Endothelial cell (in vitro differentiated cells): ENCODE data around the gene MCU. TPM values are rescaled to one million over a fixed set of nuclear protein-coding genes. Genes with fewer than 3 reads are reported as not detected.
A peak's percentile ranks its signal among the peaks of the same experiment; 100 is the strongest.

Experiments
- DNase-seq: peaks from one replicate; pipeline ENCODE4 v3.0.0; 2021; ENCODE audit warnings: low spot score
- H3K27ac Mint-ChIP-seq: one replicate; pipeline ENCODE4 v1.8.0; 2021; ENCODE audit warnings: mixed read lengths, inconsistent platforms; ENCODE audit not compliant: unreplicated experiment
- H3K27me3 Mint-ChIP-seq: one replicate; pipeline ENCODE4 v1.8.0; 2021; ENCODE audit warnings: mild to moderate bottlenecking, moderate library complexity, mixed read lengths, inconsistent platforms; ENCODE audit not compliant: unreplicated experiment
- H3K36me3 Mint-ChIP-seq: one replicate; pipeline ENCODE4 v1.8.0; 2021; ENCODE audit warnings: mild to moderate bottlenecking, low read depth, mixed read lengths, inconsistent platforms; ENCODE audit not compliant: unreplicated experiment
- H3K4me1 Mint-ChIP-seq: one replicate; pipeline ENCODE4 v1.8.0; 2021; ENCODE audit warnings: mild to moderate bottlenecking, mixed read lengths, inconsistent platforms; ENCODE audit not compliant: unreplicated experiment
- H3K4me3 Mint-ChIP-seq: one replicate; pipeline ENCODE4 v1.8.0; 2021; ENCODE audit warnings: mild to moderate bottlenecking, mixed read lengths, inconsistent platforms; ENCODE audit not compliant: unreplicated experiment
- H3K9me3 Mint-ChIP-seq: one replicate; pipeline ENCODE4 v1.8.0; 2021; ENCODE audit warnings: mixed read lengths, inconsistent platforms; ENCODE audit not compliant: unreplicated experiment
- total RNA-seq: library from RNA; stranded (reverse); fragmentation: NEBNext Ultra II Directional; extraction: Animal tissue kit (Norgen Biotek cat#: 25700); gene quantifications from one replicate; pipeline ENCODE4 v1.2.1, GENCODE V29; 2021; ENCODE audit not compliant: unreplicated experiment
- TF ChIP-seq, protein P1 (sequence below): fragments of 200-600 bp; sonication (generic); IDR thresholded peaks from one replicate; pipeline ENCODE4 v1.5.0; 2021; ENCODE audit warnings: antibody characterized with exemption; ENCODE audit not compliant: unreplicated experiment

MCU gene
- total RNA-seq, 1 donor from 2014 or later = 39.6 TPM

DNA sequence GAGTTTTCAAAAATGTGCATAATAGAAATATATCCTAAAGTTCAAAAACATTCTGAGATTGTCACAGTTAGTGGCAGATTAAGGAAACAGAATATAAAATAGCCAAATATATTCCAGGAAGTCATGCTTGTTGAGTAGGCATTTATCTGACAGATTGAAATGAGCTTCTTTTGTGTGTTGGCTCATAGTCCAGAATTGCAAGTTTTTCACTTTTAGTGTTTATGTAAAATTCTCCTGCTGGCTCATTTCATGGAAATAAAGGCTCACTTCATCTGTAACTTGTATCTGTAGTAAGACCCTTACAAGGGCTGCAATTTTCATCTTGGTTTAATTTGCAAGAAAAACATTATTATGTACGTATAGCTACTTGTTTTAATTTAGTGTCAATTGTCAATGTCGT, 93.5 kb downstream of the MCU start:
- no peak overlapping the region for H3K4me3 Mint-ChIP-seq
- peaks cover 1% of the 10 kb centered on the region for H3K27me3 Mint-ChIP-seq
- H3K27ac Mint-ChIP-seq = peak overlapping the region; percentile 58
- H3K9me3 Mint-ChIP-seq = no peaks in the 10 kb centered on the region
- H3K36me3 Mint-ChIP-seq = no peaks in the 10 kb centered on the region
- H3K4me1 Mint-ChIP-seq = peaks cover 57% of the 10 kb centered on the region
- no peak for DNase-seq
- TF ChIP-seq, protein P1, sequence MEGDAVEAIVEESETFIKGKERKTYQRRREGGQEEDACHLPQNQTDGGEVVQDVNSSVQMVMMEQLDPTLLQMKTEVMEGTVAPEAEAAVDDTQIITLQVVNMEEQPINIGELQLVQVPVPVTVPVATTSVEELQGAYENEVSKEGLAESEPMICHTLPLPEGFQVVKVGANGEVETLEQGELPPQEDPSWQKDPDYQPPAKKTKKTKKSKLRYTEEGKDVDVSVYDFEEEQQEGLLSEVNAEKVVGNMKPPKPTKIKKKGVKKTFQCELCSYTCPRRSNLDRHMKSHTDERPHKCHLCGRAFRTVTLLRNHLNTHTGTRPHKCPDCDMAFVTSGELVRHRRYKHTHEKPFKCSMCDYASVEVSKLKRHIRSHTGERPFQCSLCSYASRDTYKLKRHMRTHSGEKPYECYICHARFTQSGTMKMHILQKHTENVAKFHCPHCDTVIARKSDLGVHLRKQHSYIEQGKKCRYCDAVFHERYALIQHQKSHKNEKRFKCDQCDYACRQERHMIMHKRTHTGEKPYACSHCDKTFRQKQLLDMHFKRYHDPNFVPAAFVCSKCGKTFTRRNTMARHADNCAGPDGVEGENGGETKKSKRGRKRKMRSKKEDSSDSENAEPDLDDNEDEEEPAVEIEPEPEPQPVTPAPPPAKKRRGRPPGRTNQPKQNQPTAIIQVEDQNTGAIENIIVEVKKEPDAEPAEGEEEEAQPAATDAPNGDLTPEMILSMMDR = no peak

DNA sequence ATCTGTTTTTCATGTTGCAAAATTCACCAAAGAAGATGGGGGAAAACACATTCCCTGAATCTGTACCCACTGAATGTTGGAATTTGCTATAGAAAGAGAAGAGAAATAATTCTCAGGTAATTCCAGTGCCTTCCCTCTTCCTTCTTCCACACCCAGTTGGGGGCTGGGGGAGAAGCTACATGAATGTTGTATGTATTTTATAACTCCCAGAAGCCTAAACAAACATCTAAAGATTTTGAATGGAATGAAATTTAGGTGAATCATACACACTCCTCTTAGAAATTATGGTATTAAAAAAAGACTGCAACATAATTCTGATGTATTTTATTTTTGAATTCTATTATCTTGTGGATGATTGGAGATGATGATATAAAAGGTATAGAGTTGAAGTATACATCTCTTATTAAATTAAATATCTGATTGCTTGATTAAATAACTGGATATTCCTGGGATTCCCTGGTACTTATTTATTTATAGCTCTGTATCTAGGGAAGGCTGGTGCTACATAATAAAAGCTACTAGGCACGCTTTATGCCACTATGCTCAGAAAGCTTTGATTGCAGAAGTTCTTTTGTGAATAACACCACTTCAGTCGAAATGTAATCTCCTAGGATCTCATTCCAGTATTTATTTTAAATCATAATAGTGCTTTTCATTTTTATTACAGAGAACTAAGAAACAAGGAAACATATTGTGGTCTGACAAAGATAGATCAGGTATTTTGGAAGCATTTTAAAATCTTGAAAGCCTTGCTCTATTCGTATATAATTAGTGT, 98.5 kb downstream of the MCU start:
- H3K27ac Mint-ChIP-seq = peak overlapping the region; percentile 80
- no peaks in the 10 kb centered on the region for H3K36me3 Mint-ChIP-seq
- no peaks in the 10 kb centered on the region for H3K9me3 Mint-ChIP-seq
- no peak for DNase-seq
- H3K4me1 Mint-ChIP-seq = peaks cover 60% of the 10 kb centered on the region
- no peaks in the 10 kb centered on the region for H3K27me3 Mint-ChIP-seq
- TF ChIP-seq, protein P1 = no peak
- no peak overlapping the region for H3K4me3 Mint-ChIP-seq

DNA sequence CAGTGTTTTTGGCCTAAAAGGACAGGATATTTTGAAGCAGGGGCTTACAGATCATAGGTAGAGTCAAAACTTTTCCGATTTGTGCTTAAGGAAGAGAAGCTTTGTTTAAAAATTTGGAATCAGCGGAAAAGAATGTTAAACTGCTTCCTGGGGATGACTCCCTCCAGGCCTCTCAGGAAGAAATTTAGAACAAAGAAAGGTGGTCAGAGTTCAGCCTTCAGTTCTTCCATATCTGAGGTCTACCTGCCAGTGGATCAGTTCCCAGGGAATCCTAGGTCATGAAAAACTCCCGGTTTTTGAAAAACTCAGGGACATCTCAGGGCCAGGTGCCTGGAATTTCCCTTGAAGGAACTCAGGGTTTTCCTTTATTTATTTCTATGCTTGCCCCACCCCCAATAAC, 100.3 kb downstream of the MCU start:
- TF ChIP-seq, protein P1 = no peak
- no peaks in the 10 kb centered on the region for H3K27me3 Mint-ChIP-seq
- no peaks in the 10 kb centered on the region for H3K36me3 Mint-ChIP-seq
- DNase-seq = no peak
- peaks cover 46% of the 10 kb centered on the region for H3K4me1 Mint-ChIP-seq
- peak overlapping the region; percentile 98 for H3K27ac Mint-ChIP-seq
- no peaks in the 10 kb centered on the region for H3K9me3 Mint-ChIP-seq
- H3K4me3 Mint-ChIP-seq = peak overlapping the region; percentile 26

DNA sequence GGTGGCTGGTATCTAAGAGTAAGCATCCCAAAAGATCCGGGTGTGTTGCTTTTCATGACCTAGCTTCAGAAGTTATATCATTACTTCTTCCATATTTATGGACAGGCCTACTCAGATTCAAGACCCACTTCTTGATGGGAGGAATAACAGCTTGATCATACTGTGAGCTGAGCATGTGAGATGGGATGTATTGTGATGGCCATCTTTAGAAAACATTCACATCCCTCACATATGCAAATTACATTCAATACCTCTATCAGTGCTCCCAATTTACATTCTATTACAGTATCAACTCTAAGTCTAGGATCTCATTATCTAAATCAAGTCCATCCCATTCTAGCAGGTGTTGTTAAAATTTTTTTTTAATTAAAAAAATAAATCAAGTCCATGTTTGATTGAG, 101.8 kb downstream of the MCU start:
- Mint-ChIP-seq H3K9me3 (no peaks in the 10 kb centered on the region), H3K27me3 (no peaks in the 10 kb centered on the region), H3K4me3 (no peak overlapping the region), H3K36me3 (no peaks in the 10 kb centered on the region), H3K4me1 (peaks cover 46% of the 10 kb centered on the region), H3K27ac (peak overlapping the region; percentile 57)
- no peak for DNase-seq
- TF ChIP-seq, protein P1 = no peak

DNA sequence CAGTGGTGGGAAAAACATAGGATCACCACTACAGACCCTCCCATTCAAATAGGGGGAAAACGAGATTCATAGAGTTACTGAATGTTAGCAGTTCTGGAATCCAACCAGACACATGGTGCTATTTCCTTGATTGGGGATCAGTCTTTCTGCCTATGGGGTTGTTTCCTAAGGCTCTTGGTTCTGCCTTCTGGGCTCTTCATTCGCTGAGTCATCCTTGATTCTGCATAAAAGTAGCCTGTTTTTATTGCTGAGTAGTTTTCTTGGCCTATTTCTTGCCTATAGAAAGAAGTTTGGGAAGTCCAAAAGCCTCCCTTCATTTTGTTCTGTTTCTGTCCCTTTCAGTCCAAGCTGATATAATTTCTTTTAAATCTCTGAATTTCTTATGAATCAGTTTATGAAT, 102.3 kb downstream of the MCU start:
- Mint-ChIP-seq H3K4me3 (no peak overlapping the region), H3K27me3 (no peaks in the 10 kb centered on the region), H3K27ac (peak overlapping the region; percentile 85), H3K9me3 (no peaks in the 10 kb centered on the region), H3K36me3 (no peaks in the 10 kb centered on the region), H3K4me1 (peaks cover 46% of the 10 kb centered on the region)
- DNase-seq = no peak
- TF ChIP-seq, protein P1 = no peak
